ENCODE measurements around the gene TOB1.

DNA sequence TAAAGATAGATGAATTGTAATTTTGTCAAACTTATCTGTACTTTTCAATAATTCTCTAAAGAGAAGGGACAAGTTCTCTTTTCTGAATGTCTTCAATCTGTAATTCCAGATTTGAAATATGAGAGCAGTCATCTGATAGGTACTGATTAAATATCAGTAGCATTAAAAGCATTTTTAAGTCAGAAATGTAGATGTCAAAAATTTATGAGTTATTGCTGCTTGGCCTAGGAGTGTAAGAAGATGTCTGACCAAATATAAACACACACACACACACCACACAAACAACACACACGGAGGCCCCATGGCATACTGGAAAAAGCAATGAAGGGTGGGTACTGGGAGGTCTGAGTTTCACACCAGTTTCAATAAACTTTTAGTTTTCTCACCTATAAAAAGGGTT, 2.4 kb upstream of the TOB1 start:
- TF ChIP-seq KLF10 (tag by site-specific recombination; IDR thresholded peaks at IDR 0.05) (no peak), FEZF1 (tag by site-specific recombination; IDR thresholded peaks at IDR 0.05) (no peak), ZNF501 (tag by site-specific recombination; IDR thresholded peaks at IDR 0.05) (no peak)

All from HEK293 (cell line).